Mucosa of rectum (tissue), 2 donors: Measurements from ENCODE around the gene FNDC5.

Source experiments
- H3K27ac ChIP-seq, 2 donors: one replicate each; pipeline ENCODE4 v1.7.0; 2013; ENCODE audit warnings: inconsistent platforms in 2 of 2, low read depth in 2 of 2, low read length in 2 of 2
- H3K27me3 ChIP-seq, 2 donors: one replicate each; pipeline ENCODE4 v1.7.0; 2013; ENCODE audit warnings: low read length in 2 of 2; ENCODE audit not compliant: control insufficient read depth in 2 of 2, insufficient read depth in 2 of 2
- H3K36me3 ChIP-seq, 2 donors: one replicate each; pipeline ENCODE4 v1.7.0; 2013; ENCODE audit warnings: low read length in 2 of 2; ENCODE audit not compliant: control insufficient read depth in 2 of 2, insufficient read depth in 2 of 2
- H3K4me1 ChIP-seq, 2 donors: one replicate each; pipeline ENCODE4 v1.7.0; 2013; ENCODE audit warnings: low read length in 2 of 2, mild to moderate bottlenecking in 1 of 2; ENCODE audit not compliant: control insufficient read depth in 2 of 2, insufficient read depth in 2 of 2
- H3K4me3 ChIP-seq, 2 donors: one replicate each; pipeline ENCODE4 v1.7.0; 2013; ENCODE audit warnings: low read length in 2 of 2
- H3K9ac ChIP-seq, 2 donors: one replicate each; pipeline ENCODE4 v1.7.0; 2013; ENCODE audit warnings: low read length in 2 of 2, low read depth in 1 of 2, mild to moderate bottlenecking in 1 of 2
- H3K9me3 ChIP-seq, 2 donors: one replicate each; pipeline ENCODE4 v1.7.0; 2013; ENCODE audit warnings: low read length in 2 of 2; ENCODE audit not compliant: control insufficient read depth in 2 of 2
- donor health status: healthy.
- donor health status: Normal muscosa, but diverticular disease.

FNDC5 gene

DNA sequence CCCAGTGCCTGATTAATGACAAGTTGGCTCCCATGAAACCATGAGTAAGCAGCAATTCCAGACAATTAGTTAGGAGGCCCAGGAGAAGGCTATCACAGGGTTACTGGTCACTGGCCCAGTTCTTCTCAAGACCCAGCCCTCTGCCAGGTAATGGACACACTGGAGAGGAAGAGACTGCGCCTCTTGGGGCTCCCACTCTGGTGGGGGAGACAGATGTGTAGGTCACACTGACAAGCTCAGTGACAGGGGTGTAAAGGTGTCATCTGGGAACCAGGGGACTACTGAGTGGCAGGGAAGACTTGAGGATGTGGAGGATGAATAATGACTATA is 20.5 kb upstream of the FNDC5 start:
- Histone ChIP-seq H3K27me3 (peaks cover 8 to 19% of the 10 kb centered on the region in 2 donors), H3K27ac (no peak overlapping the region), H3K4me1 (peaks cover 5 to 18% of the 10 kb centered on the region in 2 donors)

DNA sequence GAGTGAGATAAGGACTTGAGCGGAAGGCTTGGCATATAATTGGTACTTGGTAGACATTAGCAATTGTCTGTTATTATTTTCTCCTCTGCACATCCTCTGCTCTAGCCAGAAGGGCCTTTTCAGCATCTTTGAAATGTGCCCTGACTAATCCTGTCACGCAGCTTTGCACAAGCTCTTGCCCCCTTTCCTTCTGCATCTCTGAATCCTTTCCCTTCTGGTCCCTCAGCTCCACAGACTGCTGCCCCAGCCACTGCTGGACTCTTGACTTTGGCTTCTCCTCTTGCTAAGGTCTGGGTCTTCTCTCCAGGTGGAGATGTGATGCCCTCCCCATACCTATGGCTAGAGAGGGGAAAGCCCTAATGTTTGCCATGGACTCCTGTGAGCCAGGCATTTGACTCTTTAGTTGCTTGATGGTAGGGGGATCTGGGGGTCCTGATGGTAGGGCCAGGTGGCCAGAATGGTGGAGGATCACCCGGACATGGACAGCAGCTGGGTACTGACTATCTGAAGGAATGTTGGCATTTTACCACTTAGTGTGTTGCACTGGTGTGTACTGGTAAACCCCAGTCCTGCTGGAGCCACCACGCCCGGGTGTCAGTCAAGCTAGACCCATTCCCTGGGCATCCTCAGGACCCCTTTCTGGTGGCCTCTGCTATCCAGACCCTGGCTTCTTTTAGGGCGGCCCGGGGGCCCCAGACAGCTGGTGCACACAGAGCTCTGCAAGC is 20.0 kb upstream of the FNDC5 start:
- H3K9ac ChIP-seq: no peak overlapping the region
- H3K27me3 ChIP-seq: peaks cover 8 to 22% of the 10 kb centered on the region in 2 donors

More for the DNA sequence above, 20.5 kb upstream of the FNDC5 start:
- H3K9me3 ChIP-seq: no peaks in the 10 kb centered on the region
- peaks cover 3 to 6% of the 10 kb centered on the region in 2 donors for H3K36me3 ChIP-seq
- no peak overlapping the region for H3K4me3 ChIP-seq
- no peak overlapping the region for H3K9ac ChIP-seq

DNA sequence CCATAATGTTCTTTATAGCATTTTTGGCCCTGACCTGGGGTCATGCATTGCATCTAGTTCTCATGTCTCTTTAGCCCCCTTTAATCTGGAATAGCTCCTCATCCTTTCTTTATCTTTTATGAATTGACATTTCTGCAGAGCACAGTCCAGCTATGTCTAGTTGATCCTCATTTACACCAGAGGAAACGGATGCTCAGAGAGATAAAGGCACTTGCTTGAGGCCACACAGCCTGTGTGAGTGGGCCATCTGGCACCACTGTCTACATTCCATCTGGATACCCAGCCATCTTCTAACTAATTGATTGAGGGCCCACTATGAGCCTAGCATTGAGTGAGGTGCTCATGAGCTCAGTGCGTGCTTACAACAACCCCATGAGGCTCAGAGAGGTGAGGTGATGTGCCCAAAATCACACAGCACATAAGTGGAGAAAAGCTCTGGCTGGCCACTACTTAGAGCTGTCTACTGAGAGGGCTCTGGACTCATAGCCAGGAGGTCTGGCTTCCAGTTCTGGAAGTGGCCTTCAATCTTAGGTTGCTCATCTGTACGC is 19.1 kb upstream of the FNDC5 start:
- H3K9ac ChIP-seq: no peak overlapping the region
- H3K4me3 ChIP-seq: no peak overlapping the region
- H3K9me3 ChIP-seq: no peaks in the 10 kb centered on the region
- no peak overlapping the region for H3K27ac ChIP-seq
- H3K36me3 ChIP-seq: no peaks in the 10 kb centered on the region
- peaks cover 8 to 22% of the 10 kb centered on the region in 2 donors for H3K27me3 ChIP-seq
- peaks cover 5 to 18% of the 10 kb centered on the region in 2 donors for H3K4me1 ChIP-seq

More for the DNA sequence above, 20.0 kb upstream of the FNDC5 start:
- no peaks in the 10 kb centered on the region for H3K9me3 ChIP-seq
- H3K27ac ChIP-seq: no peak overlapping the region
- H3K36me3 ChIP-seq: peaks cover 0 to 3% of the 10 kb centered on the region in 2 donors
- no peak overlapping the region for H3K4me3 ChIP-seq
- peaks cover 5 to 18% of the 10 kb centered on the region in 2 donors for H3K4me1 ChIP-seq

DNA sequence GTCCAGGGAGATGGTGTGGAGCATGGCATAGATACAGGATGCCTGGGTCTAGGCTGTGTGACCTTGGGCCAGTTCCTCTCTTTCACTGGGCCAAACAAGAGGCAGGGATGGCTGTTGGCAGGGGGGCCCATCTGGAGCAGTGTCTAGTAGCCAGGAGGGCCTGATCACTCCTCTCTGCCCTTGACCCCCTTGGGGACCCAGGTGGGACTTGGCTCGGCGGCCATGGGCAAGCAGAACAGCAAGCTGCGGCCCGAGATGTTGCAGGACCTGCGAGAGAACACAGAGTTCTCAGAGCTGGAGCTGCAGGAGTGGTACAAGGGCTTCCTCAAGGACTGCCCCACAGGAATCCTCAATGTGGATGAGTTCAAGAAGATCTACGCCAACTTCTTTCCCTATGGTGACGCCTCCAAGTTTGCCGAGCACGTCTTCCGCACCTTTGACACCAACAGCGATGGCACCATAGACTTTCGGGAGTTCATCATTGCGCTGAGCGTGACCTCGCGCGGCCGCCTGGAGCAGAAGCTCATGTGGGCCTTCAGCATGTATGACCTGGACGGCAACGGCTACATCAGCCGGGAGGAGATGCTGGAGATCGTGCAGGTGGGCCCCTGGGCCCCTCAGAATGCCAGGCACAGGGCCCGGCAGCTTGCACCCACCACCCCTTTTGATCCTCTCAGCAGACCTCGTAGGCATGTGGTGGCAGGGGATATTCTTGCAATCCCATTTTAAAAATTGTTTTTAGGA is 18.1 kb upstream of the FNDC5 start:
- Histone ChIP-seq H3K4me1 (peaks cover 5 to 14% of the 10 kb centered on the region in 2 donors), H3K27me3 (peaks cover 8 to 25% of the 10 kb centered on the region in 2 donors), H3K27ac (no peak overlapping the region), H3K36me3 (no peaks in the 10 kb centered on the region), H3K9me3 (no peaks in the 10 kb centered on the region), H3K9ac (no peak overlapping the region), H3K4me3 (no peak overlapping the region)

DNA sequence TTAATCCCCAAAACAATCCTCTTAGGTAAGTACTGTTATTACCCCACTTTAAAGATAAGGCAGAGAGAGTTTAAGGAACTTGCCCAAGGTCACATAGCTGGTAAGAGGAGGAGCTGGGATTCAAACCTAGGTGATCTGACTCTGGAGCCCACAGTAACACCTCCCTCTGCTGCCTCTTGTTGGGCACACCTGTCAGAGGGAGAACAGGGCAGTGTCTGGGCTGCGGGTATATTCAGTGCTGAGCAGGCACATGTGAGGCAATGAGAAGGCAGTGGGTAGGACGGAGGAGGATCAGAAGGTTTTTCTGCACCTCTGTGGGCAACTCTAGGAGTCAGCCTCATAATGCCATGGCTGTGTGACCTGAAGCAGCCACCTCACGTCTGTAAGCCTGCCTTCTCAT is 17.4 kb upstream of the FNDC5 start:
- Histone ChIP-seq H3K27ac (no peak overlapping the region), H3K9ac (no peak overlapping the region), H3K36me3 (no peaks in the 10 kb centered on the region), H3K4me3 (no peak overlapping the region), H3K4me1 (peaks cover 5 to 9% of the 10 kb centered on the region in 2 donors), H3K9me3 (no peaks in the 10 kb centered on the region), H3K27me3 (peaks cover 8 to 25% of the 10 kb centered on the region in 2 donors)

DNA sequence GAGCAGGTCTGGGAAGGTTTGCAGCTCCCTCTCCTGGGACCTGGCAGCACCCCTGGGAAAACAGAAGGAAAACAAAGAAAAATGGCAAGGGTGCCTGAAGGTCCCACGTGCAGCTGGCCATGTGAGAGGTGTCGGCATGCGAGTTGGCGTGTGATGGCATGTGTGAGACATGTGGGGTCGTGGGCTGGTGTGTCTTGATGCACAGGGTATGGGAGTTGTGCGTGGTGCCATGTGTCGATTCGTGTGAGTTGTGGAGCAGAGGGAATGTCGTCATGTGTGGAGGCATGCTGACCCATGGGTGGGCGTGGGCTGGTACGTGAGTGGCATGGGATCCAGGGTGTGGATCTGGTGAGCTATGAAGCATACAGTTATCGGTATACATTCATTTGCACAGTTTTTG is 16.9 kb upstream of the FNDC5 start:
- Histone ChIP-seq H3K27me3 (peaks cover 8 to 24% of the 10 kb centered on the region in 2 donors), H3K4me1 (peaks cover 4% of the 10 kb centered on the region in 2 donors), H3K27ac (no peak overlapping the region), H3K36me3 (no peaks in the 10 kb centered on the region), H3K9me3 (no peaks in the 10 kb centered on the region), H3K4me3 (no peak overlapping the region), H3K9ac (no peak overlapping the region)

DNA sequence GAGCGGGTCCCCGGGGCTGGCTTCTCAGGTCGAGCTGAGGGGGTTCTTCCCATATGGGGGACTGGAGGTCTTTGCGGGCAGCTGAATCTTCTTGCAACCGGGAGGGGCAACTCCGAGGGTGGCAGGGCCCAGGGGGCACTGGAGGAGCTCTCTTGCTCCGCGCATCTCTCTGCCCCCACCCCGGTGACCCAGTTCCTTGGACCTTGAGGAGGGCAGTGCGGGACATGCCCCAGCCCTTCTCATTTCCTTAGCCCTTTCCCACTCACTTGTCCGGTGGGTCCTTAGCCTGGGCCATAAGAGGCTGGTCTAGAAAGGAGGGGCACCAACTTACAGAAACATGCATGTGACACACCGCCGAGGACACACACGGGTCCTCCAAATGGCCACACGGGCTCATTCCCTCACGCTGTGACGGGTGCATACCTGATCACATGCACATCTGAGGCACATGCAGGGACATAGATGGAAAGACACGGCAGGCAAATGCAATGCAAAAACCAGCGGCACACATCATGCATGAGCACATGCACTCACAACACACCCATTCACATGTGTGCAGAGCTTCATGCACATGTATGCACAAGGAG is 16.2 kb upstream of the FNDC5 start:
- no peaks in the 10 kb centered on the region for H3K4me1 ChIP-seq
- H3K9me3 ChIP-seq: no peaks in the 10 kb centered on the region
- no peak overlapping the region for H3K4me3 ChIP-seq
- no peak overlapping the region for H3K9ac ChIP-seq
- no peaks in the 10 kb centered on the region for H3K36me3 ChIP-seq
- H3K27me3 ChIP-seq: peaks cover 8 to 20% of the 10 kb centered on the region in 2 donors
- no peak overlapping the region for H3K27ac ChIP-seq

DNA sequence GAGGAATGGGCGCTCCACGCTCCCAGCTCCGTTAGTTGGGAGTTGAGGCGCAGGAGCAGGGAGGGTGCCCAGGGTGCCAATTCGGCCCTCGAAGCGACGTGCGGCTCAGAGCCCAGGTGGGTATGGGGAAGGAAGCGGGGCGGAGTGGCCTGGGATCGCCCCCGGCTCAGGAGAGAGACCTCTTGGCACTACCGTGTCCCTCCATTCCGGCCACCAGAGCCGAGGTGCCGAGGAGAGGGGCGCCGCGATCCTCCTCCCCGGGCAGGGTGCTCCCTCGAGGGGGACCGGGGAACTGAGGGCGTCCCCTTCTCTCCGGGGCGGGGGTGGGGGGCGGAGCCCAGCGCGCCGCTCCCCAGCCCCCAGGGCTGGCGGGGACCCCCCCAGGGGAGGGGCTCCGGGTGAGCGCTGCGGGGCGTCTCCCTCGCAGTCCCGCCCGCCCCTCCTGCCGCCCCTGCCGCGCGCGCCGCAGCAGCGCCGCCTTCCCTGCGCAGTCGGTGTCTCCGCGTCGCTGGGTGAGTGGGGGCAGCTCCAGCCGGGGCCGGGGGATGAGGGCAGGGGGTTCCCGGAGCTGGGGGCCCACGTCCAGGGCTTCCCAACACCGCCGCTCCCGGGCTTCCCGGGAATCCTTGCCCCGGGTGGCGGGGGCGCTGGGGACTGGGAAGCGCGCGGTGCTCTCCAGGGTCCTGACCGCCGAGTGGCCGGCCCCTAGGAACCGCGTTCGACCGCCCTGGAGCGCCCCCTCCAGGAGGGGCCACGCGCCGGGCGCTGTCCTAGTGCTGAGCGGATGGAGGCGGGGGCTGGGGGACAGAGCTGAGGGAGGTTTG is 15.5 kb upstream of the FNDC5 start, which contains the start of gene HPCA:
HPCA (plus strand) TSS at position 488 of the 824 bp plus-strand sequence. CDS start 2,408 bp downstream, outside the sequence.
- Histone ChIP-seq H3K36me3 (no peaks in the 10 kb centered on the region), H3K9ac (no peak within 1 kb of the TSS), H3K27ac (no peak within 1 kb of the TSS), H3K4me1 (no peaks in the 10 kb centered on the region), H3K4me3 (no peak within 1 kb of the TSS), H3K9me3 (no peaks in the 10 kb centered on the region), H3K27me3 (peaks cover 8 to 18% of the 10 kb centered on the region in 2 donors)

DNA sequence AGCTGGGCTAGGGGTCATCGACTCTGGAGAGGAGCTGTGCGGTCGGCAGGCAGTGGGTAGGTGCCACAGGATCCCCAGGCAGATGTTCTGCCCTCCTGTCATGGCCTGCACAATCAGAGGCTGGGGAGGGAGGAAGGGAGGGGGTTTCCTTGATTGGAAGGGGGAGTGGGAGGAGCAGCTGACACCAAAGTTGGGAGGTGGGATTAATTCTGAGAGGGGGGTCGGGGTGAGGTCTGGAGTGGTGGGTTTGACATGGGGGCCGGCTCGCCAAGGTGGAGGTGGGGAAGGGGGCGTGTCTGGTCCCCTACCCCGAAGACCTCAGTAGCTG is 14.9 kb upstream of the FNDC5 start:
- Histone ChIP-seq H3K36me3 (no peaks in the 10 kb centered on the region), H3K27me3 (peaks cover 8 to 13% of the 10 kb centered on the region in 2 donors), H3K9ac (no peak overlapping the region), H3K4me3 (no peak overlapping the region), H3K27ac (no peak overlapping the region), H3K9me3 (no peaks in the 10 kb centered on the region), H3K4me1 (no peaks in the 10 kb centered on the region)
